ENCODE data around the gene SIK3.
A peak's percentile ranks its signal among the peaks of the same experiment; 100 is the strongest.
"Not testable (repeated sequence)": the region's sequence is repeated elsewhere in the genome, so short reads cannot be mapped to it uniquely, and the experiment has no call there.

Gene SIK3

DNA sequence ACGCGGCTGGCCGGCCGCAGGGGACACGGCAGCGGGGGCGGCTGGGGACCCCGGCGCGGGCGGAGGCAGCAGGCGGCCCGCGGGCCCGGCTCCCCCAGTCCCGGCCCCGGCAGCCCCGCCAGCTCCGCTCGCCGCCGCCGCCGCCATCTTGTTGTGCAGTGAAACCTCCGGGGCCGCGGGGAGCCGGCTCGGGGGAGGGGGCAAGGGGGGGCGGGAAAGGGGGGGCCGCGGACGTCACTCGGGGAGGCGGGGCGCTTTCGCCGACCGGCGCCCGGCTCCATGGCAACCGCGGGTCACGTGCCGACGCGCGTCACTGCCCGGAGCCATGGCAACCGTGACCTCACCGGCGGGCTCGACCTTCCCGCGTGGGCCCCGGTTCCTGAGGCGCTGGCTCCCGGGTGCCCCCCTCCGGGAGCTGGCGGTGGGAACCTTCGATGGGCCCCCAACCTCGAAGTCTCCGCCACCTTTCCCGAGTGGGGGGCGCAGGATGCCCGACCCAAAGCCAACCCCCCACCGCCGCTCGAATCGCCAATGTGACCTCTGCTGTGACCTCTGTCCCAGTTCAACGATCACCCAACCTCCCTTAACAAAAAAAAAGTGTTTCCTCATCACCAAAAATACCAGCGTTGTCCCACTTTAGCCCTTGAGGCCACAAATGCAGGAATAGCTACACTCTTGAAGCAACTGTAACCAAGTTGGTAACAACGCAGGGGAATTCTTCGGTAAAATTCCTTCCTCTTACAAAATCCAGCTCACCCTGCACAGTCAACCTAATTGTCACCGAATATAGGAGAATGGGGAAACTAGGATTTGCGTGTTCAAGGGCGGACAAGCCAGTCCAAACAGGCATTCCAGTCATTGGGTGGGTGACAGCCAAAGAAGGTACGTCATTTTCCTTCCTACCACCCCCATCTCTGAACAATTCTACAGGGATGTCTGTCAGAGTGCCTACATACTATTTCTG lies at the start of gene SIK3:
TSS of gene SIK3 (minus strand) at position 160 of the 964 bp plus-strand sequence. CDS start at position 147, 13 bp downstream.
- DNase-seq (ENCODE audit: low read depth) = peak; percentile 90

DNA sequence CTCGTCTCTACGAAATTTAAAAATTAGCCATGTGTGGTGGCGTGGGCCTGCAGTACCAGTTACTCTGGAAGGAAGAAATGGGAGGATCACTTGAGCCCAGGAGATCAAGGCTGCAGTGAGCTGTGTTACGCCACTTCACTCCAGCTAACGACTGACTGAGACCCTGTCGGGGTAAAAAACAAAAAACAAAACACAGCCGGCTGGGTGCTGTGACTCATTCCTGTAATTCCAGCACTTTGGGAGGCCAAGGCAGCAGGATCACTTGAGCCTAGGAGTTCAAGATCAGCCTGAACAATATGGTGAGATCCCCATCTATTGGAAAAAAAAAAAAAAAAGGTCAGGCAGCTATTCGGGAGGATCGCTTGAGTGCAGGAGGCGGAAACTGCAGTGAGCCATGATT lies 48.3 kb upstream of the SIK3 start:
- no peak for DNase-seq (ENCODE audit: low read depth)

DNA sequence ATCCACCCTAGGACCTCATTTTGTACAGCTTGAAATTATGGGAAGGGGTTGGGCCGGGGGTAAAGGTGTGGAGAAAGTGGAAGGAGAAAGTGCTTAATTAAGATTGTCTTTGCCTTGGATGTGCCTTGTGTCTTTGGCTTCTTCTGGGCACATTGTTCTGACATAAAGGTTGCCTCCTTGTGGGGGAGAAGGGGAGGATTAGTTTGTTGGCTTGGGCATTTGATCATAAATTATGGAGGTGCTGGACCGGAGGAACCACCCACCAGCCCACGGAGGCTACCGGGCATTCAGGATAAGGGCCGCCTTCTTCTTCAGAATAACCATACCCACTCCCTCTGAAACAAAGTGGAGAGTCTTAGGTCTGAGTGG lies 47.1 kb upstream of the SIK3 start:
- no peak for DNase-seq (ENCODE audit: low read depth)

DNA sequence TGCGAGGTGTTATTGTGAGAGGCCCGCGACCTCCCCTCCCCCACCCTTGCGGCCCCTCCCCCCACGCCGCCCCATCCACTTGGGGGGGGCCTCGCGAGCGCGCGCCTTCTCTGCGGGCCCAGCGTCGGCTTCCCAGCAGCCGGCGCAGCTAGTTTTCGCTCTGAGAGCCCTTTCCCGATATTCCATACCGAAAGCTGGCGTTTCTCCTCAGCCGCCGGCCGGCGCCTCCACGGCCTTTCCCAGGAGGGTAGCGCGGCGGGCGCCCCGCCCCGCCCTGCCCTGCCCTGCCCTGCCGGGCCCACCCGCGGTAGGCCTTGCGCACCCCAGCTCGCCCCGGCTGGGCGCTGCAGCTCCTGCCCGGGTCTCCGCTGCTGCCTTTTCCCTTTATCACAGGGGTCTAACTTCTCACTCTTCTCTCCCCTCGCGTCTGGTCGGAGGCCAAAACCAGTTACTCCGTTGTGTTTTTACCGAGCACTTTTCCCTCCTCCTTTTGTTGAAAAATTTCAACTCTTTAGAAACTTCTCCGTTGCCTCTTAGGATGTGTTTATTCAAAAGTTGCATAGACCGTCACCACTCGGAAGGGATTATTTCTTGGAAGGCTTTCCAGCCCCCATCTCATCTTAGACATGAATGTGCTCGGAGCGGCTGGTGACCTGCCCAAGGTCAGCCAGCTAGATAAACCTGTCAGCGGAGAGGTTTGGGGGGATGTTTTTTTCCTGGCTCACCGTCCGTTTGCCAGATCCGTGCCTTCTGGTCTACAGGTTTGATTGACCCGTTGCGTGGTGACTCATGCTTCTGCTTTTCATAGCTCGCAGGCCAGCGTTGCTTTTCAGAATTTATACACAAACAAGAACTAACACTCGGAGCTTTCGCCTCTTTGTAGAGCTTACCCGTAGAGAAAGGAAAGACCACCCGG lies 46.5 kb upstream of the SIK3 start:
- no peak for DNase-seq (ENCODE audit: low read depth)

DNA sequence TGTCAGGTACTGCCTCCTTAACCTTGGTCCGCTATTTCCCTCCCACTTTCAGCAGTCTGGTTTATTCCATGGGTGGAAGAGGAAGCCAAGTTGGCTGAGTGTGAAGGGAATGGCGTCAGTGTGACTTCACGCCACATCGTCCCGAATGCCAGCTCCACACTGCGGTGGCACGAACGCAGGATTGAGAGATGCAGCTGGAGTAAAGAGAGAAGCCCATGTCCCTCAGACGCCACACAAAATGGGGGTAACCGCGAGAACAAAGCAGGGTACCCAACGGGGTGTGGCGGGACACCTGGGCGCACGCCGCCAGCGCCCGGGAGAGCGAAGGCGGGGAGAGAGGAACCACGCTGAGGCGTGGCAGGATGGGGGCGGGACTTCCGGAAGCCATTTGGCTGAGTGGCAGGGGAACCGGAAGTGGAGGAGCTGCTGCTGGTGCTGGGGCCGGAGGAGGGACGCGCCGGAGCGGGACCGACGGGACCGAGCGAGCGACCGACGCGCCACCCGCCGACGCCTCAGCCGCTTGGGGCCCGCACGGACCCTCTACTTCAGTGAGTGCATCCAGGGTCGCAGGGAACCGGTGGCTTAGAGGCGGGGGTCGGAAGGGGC lies 45.7 kb upstream of the SIK3 start, which contains the start of gene PAFAH1B2:
TSS of gene PAFAH1B2 (plus strand) at position 417 of the 606 bp plus-strand sequence. CDS start 8,161 bp downstream, outside the sequence.
- DNase-seq (ENCODE audit: low read depth) = peak; percentile 90

DNA sequence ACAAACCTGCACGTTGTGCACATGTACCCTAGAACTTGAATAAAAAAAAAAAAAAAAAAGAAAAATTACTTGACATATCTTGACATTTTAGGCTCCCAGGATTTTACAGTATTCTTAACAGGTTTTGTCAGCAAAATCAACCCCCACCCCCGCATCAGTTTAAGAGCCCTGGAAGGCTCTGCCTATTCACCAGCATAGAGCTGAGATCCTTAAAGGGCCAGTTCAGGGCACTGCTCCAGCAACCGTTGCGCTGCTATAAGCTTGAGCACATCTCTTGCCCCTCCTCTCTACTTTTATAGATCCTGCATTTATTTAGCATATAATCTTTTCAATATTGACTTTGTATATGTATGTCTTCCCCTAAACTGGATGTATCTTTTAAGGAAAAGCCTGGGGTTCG lies 45.2 kb upstream of the SIK3 start:
- no peak for DNase-seq (ENCODE audit: low read depth)

DNA sequence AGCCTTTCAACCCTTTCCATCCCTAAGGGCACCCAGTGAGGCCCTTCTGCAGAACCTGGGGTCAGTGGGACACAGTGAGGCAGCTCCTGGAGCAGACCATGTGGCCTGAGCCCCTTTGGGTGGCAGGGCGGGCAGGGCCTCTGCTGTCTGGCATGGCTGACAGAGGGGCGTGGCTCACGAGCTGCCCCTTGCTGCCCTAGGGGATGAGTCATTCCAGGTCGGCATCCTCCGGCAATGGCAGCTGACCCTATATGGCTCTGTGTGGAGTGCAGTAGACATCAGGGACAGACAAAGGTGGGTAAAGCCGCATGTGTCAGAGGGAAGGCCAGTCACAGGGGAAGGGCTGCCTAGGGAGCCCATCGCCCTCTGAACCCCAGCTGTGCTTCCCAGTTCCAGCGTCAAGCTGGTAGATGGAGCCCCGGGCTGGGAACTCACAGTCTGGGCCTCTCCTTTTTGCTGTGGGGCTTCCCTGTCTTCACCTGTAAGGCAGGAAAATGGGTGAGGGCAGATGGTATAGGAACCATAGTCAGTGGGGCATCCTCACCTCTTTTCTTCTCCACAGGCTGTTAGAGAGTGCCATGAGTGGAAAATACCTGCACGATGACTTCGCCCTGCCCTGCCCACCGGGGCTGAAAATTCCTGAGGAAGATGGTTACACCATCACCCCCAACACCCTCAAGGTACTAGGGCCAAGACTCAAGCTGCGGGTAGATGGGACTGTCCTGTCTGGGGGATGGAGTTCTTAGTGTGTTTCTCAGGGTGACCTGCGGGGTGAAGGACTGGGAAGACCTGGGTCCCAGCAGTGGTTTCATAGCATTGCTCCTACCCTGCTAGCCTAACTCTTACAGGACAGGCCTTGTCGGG lies 39.2 kb upstream of the SIK3 start:
- DNase-seq (ENCODE audit: low read depth) = not testable (repeated sequence)

DNA sequence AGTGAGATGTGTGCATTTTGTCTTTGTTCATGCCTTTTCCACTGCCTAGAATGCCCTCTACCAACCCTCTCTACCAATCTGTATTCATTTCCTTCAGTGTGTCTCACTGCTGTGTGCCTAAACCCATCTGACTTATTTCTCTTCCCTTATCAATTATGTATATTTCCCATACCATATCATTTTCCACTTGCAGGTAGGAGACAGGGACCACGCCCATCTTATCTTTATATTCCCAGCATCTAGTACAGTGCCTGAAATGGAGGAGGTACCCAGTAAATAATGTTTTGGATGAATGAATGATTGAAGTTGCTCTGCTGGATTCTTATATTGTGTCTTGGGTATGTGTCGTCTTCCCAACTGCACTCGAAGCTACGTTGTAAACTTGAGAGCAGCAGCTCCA lies 36.8 kb upstream of the SIK3 start:
- DNase-seq (ENCODE audit: low read depth) = not testable (repeated sequence)

DNA sequence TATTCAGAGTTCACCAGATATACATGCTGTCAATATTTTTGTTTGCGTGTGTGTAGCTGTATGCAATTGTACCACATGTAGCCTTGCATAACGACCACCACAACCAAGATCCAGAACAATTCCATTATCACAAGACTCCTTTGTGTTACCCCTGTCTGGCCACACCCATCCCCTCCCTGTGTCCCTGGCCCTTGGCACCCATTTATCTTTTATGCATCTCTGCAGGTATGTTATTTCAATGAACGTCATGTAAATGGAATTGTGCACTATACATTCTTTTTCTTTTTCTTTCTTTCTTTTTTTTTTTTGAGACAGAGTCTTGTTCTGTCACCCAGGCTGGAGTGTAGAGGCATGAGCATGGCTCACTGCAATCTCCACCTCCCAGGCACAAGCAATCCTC lies 36.2 kb upstream of the SIK3 start:
- no peak for DNase-seq (ENCODE audit: low read depth)

DNA sequence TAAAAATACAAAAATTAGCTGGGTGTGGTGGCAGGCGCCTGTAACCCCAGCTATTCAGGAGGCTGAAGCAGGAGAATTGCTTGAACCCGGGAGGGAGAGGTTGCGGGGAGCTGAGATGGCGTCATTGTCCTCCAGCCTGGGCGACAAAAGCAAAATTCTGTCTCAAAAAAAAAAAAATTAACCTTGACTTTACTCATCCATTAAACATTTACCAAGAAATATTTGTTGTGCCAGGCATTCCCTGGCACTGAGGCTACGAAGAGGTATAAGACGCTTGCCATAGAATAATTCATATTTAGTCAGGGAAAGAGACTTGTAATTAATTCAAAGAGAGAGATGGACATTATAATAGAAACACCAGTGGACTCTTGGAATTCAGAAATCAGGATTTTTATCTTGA lies 32.7 kb upstream of the SIK3 start:
- DNase-seq (ENCODE audit: low read depth) = no peak

DNA sequence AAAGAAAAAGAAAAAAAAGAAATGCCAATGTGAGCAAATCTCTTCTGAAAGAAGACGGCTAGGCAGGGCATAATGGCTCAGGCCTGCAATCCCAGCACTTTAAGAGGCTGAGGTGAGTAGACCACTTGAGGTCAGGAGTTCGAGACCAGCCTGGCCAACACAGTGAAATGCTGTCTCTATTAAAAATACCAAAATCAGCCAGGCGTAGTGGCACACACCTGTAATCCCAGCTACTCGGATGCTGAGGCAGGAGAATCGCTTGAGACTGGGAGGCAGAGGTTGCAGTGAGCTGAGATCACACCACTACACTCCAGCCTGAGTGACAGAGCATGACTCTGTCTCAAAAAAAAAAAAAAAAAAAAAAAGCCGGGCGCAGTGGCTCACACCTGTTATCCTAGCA lies 32.2 kb upstream of the SIK3 start:
- not testable (repeated sequence) for DNase-seq (ENCODE audit: low read depth)

DNA sequence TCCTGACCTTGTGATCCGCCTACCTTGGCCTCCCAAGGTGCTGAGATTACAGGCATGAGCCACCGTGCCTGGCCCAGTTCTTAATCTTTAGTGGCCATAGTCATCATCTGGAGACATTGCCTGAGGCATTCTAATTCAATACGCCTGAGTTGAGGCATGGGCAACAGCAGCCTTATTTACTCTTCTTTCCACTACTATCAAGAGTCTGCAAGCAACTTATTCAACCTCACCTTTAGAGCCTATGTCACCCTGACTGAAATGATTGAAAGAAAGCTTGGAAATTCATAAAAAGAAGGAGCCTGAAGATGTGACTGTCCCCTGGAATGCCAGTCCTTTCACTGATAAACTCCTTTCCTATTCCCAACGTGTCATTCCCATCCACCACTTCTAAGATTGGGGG lies 30.1 kb upstream of the SIK3 start:
- DNase-seq (ENCODE audit: low read depth) = no peak

DNA sequence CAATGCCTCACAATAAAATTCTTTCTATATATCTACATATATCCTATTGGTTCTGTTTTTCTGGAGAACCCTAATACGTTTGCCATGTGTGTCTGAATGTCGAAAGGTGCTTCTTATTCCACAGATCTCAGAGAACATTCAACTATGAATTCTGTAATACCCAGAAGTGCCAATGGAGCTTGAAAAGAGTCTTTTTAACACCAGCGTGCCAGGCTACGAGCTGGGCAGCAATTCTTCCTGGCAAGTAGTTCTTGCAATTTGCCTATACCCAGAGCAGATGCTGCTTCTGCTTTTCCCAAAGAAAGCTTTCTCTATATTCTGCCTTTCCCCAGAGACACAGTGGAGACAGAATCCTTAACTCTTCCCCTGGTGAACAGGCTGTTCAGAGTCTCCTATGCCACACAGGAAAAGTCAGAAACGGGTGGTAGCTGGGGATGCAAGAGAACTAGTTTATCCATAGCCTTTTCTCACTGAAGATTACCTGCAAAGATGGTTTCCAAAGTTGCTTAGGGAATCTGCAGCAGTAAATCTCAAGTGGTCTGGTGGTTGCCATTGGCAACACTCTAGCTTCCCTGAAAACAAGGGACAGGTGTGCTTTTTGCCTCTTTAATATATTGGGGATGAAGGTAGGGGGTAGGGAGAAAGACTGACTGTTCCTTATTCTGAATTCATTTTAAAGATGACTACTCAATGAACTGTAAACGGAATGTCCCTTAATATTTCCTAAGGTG lies 29.1 kb upstream of the SIK3 start:
- no peak for DNase-seq (ENCODE audit: low read depth)

DNA sequence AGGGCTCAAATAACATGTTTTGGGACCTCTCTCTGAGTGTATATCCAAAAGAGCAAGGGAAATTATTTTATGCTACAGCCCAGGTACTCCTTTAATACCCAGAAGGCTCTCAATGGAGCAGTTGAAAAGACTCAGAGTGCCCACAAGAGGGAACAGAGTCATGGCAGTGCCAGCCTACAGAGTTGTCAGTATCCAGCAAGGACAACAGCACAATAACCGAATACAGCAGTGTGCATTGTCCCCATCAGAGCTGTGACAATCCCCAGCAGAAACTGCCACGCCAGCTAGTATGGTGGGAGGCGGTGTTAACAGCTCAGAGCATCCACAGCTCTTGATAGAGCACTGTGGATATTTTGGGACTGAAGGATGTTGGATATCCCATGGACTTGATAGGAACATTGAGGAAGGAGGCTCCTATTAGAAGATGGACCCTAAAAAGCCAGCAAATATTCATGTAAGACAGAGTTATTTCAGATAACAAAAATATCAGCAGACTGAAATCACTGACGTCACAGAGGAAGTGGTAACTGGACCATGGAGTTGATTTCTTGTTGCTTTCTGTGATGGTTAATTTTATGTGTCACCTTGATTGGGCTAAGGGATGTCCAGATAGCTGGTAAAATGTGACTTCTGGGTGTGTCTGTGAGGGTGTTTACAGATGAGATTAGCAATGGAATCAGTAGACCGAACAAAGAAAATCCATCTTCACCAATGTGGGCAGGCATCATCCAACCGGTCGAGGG lies 28.2 kb upstream of the SIK3 start:
- no peak for DNase-seq (ENCODE audit: low read depth)

DNA sequence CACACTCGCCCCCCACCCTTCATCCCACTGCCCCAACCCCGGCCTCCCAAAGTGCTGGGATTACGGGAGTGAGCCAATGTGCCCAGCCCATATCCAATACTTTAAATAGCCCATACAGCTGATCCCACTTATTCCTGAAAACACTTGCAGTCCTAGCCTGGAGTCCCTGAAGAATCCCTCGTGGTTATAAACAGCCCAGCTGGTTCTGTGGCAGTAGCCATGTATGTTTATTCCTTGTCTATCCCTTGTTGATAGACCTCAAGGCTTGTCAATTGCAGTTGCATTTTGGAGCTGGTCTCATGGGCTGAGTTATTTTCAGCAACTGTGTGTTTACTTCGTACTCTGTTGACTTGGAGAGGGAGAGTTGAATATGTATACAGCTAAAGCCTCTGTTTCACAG lies 24.3 kb upstream of the SIK3 start:
- DNase-seq (ENCODE audit: low read depth) = no peak

DNA sequence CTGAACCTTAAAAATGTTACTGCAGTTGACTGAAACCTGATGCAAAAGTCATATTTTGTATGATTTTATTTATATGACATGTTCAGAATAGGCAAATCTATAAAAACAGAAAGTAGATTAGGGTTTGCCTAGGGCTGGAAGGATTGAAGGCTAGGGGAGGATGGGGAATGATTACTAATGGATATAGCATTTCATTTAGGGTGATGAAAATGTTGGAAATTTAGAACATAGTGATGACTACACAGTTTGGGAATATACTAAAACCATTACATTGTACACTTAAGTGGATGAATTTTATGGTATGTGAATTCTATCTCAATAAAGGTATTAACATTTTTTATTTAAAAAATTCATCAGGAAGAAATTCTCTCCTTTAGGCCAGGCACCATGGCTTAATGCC lies 22.9 kb upstream of the SIK3 start:
- DNase-seq (ENCODE audit: low read depth) = no peak

DNA sequence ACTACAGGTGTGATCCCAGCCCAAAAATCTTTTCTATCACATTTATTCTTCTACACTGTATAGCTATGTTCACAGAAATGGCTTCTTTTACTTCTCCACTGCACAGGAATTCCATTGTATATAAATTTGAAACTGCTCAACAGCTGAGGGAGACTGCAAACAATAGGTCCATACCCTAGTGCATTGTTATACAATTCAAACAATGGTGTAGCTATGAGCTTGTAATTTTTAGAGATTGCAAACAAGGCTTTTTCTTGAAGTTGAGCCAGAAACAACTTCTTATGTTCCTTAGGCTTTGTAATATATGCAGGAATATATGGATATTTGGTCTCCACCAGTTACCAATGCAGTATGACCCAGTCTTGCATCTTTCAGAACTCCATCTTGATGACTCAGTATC lies 19.5 kb upstream of the SIK3 start:
- DNase-seq (ENCODE audit: low read depth) = no peak

DNA sequence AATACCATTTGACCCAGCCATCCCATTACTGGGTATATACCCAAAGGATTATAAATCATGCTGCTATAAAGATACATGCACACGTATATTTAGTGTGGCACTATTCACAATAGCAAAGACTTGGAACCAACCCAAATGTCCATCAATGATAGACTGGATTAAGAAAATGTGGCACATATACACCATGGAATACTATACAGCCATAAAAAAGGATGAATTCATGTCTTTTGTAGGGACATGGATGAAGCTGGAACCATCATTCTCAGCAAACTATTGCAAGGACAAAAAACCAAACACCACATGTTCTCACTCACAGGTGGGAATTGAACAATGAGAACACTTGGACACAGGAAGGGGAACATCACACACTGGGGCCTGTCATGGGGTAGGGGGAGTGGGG lies 14.7 kb upstream of the SIK3 start:
- DNase-seq (ENCODE audit: low read depth) = not testable (repeated sequence)

DNA sequence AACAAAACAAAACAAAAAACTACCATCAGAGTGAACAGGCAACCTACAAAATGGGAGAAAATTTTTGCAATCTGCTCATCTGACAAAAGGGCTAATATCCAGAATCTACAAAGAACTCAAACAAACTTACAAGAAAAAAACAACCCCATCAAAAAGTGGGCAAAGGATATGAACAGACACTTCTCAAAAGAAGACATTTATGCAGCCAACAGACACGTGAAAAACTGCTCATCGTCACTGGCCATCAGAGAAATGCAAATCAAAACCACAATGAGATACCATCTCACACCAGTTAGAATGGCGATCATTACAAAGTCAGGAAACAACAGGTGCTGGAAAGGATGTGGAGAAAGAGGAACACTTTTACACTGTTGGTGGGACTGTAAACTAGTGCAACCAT lies 14.3 kb upstream of the SIK3 start:
- DNase-seq (ENCODE audit: low read depth) = not testable (repeated sequence)

Measured in stimulated activated CD8-positive, alpha-beta memory T cell treated with anti-CD3 and anti-CD28 coated beads, Interleukin-12 subunit alpha, Interleukin-12 subunit beta, amount 100 ng/mL, for 1 hour (primary cell).